OCI-LY1 (cell line): ENCODE measurements around the gene SHFL.

Source experiments
- EZH2 ChIP-seq: fragments of 200-600 bp; sonication (generic), shearing (Covaris generic); IDR thresholded peaks from 2 replicates; pipeline ENCODE4 v1.8.0; 2017; ENCODE audit warnings: borderline replicate concordance, mixed run types, mild to moderate bottlenecking, antibody characterized with exemption, low read length, moderate library complexity, mixed read lengths
- TF ChIP-seq, protein P1 (sequence below): fragments of 200-600 bp; sonication (generic), shearing (Covaris generic); IDR thresholded peaks from 2 replicates; pipeline ENCODE4 v1.5.1; 2017; ENCODE audit warnings: mild to moderate bottlenecking, antibody characterized with exemption, low read length, moderate library complexity, mixed read lengths

DNA sequence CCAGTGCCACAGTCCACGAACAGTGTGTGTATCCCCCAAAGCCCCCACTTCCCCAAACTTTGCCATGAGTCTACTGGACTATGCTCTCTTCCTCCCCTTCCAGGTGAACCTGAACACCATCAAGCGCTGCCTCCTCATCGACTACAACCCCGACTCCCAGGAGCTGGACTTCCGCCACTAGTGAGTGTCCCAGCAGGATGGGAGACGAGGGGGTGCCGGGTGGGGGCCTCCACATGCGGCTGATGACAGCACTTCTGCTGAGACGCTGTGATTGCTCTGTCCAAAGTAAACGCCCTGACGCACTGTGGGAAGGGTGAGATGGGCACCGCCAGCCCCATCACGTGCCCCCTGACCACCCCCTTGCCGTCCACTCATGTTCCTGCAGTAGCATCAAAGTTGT is 23.4 kb downstream of the SHFL start:
- TF ChIP-seq, protein P1, sequence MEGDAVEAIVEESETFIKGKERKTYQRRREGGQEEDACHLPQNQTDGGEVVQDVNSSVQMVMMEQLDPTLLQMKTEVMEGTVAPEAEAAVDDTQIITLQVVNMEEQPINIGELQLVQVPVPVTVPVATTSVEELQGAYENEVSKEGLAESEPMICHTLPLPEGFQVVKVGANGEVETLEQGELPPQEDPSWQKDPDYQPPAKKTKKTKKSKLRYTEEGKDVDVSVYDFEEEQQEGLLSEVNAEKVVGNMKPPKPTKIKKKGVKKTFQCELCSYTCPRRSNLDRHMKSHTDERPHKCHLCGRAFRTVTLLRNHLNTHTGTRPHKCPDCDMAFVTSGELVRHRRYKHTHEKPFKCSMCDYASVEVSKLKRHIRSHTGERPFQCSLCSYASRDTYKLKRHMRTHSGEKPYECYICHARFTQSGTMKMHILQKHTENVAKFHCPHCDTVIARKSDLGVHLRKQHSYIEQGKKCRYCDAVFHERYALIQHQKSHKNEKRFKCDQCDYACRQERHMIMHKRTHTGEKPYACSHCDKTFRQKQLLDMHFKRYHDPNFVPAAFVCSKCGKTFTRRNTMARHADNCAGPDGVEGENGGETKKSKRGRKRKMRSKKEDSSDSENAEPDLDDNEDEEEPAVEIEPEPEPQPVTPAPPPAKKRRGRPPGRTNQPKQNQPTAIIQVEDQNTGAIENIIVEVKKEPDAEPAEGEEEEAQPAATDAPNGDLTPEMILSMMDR = no peak
- TF ChIP-seq EZH2 = no peak
